ENCODE results near the gene CHRNB1.

The CHRNB1 gene

GRCh38 chr17:7438656-7439460, 6.0 kb upstream of the CHRNB1 start:
- no peak for DNase-seq

GRCh38 chr17:7439462-7440112, 5.3 kb upstream of the CHRNB1 start, which contains the start of gene FGF11:
Gene FGF11, plus strand, starts transcription at chr17:7439512. Its CDS starts 109 bp downstream, at chr17:7439621.
- DNase-seq, result no peak

- no peak for DNase-seq
Observed at GRCh38 chr17:7440113-7440833, 4.6 kb upstream of the CHRNB1 start.

GRCh38 chr17:7440834-7441195, 4.0 kb upstream of the CHRNB1 start:
- peak; percentile 9 for DNase-seq

GRCh38 chr17:7441266-7441665, 3.6 kb upstream of the CHRNB1 start:
- DNase-seq, result no peak

- DNase-seq, result no peak
Observed at GRCh38 chr17:7442142-7442541, 2.7 kb upstream of the CHRNB1 start.

- no peak for DNase-seq
Observed at GRCh38 chr17:7443499-7444485, 1.1 kb upstream of the CHRNB1 start.

GRCh38 chr17:7445619-7445968, 733 bp downstream of the CHRNB1 start:
- DNase-seq, result no peak

- no peak for DNase-seq
Observed at GRCh38 chr17:7448461-7448860, 3.6 kb downstream of the CHRNB1 start.

- DNase-seq, result no peak
Observed at GRCh38 chr17:7459961-7460545, 15.2 kb downstream of the CHRNB1 start.

GRCh38 chr17:7460850-7461660, 16.2 kb downstream of the CHRNB1 start:
- no peak for DNase-seq

GRCh38 chr17:7462474-7463371, 17.9 kb downstream of the CHRNB1 start:
- DNase-seq, result no peak

- DNase-seq, result no peak
Observed at GRCh38 chr17:7463372-7463846, 18.5 kb downstream of the CHRNB1 start.

GRCh38 chr17:7464081-7464480, 19.2 kb downstream of the CHRNB1 start:
- no peak for DNase-seq

GRCh38 chr17:7465597-7466275, 20.9 kb downstream of the CHRNB1 start:
- no peak for DNase-seq

GRCh38 chr17:7466318-7466638, 21.4 kb downstream of the CHRNB1 start:
- DNase-seq, result no peak

GRCh38 chr17:7466639-7467341, 21.9 kb downstream of the CHRNB1 start:
- no peak for DNase-seq

- DNase-seq, result no peak
Observed at GRCh38 chr17:7467498-7467897, 22.6 kb downstream of the CHRNB1 start.

- no peak for DNase-seq
Observed at GRCh38 chr17:7468290-7468689, 23.4 kb downstream of the CHRNB1 start.

Measured in DMS 273 treated with DMSO at 0.1 percent for 48 hours (cell line).